PFSK-1 (cell line): Measurements from ENCODE around the gene SERINC2.

Experiments used
- FOXP2 ChIP-seq: optimal IDR thresholded peaks from 2 replicates; pipeline ENCODE3; 2011; ENCODE audit warnings: borderline replicate concordance, control low read depth, inconsistent platforms; ENCODE audit not compliant: insufficient read depth; ENCODE audit errors: extremely low read length, extremely low read depth
- POLR2AphosphoS5 ChIP-seq: IDR thresholded peaks from 2 replicates; pipeline ENCODE4 v1.6.1; 2012; ENCODE audit warnings: low read depth, mild to moderate bottlenecking, control low read depth, low read length, moderate library complexity
- SIN3A ChIP-seq: IDR thresholded peaks from 2 replicates; pipeline ENCODE4 v1.6.1; 2012; ENCODE audit warnings: mild to moderate bottlenecking, low read length, moderate library complexity, borderline replicate concordance; ENCODE audit not compliant: insufficient read depth
- TAF1 ChIP-seq: IDR thresholded peaks from 2 replicates; pipeline ENCODE4 v1.6.1; 2012; ENCODE audit warnings: low read length, control low read depth, borderline replicate concordance; ENCODE audit not compliant: insufficient read depth
- TF ChIP-seq, protein P1 (sequence below), 2 experiments: IDR thresholded peaks; 2 replicates each; pipeline versions ENCODE4 v1.6.1 to v1.8.0; 2011 to 2012; ENCODE audit warnings: low read depth in 2 of 2, low read length in 2 of 2, control low read depth in 1 of 2, inconsistent platforms in 1 of 2, mild to moderate bottlenecking in 1 of 2, moderate library complexity in 1 of 2; ENCODE audit not compliant: insufficient read depth in 1 of 2

The SERINC2 gene

DNA sequence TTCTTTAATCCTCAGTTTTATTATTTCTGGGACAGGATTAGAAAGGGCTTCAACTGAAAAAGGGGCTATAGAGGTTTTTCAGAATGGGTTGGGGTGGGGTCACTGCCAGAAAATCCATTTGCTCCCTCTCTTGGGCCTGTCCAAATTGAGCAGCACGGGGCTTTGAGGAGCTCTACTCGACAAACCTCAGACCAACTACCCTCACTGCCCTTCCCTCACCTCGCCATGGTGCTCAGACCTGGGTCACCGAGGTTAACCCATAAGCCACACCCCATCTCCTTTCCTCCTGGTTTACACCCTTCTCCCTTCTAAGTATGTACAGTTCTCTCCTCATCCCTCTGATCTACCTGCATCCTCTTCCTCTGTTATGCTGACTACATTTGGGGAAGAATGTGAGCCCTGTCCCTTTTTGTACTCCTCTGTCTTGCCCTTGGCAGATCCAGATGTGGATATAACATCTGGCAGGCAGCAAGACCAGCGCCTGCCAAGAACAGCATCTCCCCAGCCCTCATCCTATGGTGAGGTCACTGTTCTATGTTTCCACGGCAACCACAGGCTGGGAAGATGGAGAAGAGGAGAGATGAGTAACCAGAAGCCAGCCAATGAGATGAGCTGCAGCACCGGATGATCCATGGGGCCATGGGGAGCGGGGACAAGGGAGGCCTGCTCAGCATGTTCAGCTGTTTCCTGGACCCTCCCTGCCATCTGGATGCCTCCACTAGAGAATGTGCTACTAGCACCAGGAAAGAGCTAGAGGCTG lies 36.5 kb upstream of the SERINC2 start:
- TF ChIP-seq TAF1 (0 out of 2 replicates have a peak, but pooled peaks have one; percentile 23), FOXP2 (peak; percentile 33), POLR2AphosphoS5 (no peak)

DNA sequence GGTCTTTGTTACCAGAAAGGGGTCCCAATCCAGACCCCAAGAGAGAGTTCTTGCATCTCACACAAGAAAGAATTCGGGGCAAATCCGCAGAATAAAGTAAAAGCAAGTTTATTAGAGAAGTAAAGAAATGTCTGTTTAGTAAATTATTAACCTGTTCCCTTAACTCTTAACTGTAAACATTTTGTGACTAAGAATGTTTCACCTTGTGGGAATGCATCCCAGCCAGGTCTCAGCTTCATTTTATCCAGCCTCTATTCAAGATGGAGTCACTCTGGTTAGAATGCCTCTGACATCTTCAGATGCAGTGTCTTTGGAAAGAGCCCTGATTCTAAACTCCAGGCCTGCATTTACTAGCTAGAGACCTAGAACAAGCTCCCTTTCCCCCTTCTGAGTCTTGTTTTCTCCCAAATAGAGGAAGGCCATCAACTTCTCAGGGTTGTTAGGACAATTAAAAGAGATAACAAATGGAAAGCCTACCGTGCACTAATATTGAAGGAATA lies 35.6 kb upstream of the SERINC2 start:
- no peak for TF ChIP-seq SIN3A
- TF ChIP-seq, protein P1, sequence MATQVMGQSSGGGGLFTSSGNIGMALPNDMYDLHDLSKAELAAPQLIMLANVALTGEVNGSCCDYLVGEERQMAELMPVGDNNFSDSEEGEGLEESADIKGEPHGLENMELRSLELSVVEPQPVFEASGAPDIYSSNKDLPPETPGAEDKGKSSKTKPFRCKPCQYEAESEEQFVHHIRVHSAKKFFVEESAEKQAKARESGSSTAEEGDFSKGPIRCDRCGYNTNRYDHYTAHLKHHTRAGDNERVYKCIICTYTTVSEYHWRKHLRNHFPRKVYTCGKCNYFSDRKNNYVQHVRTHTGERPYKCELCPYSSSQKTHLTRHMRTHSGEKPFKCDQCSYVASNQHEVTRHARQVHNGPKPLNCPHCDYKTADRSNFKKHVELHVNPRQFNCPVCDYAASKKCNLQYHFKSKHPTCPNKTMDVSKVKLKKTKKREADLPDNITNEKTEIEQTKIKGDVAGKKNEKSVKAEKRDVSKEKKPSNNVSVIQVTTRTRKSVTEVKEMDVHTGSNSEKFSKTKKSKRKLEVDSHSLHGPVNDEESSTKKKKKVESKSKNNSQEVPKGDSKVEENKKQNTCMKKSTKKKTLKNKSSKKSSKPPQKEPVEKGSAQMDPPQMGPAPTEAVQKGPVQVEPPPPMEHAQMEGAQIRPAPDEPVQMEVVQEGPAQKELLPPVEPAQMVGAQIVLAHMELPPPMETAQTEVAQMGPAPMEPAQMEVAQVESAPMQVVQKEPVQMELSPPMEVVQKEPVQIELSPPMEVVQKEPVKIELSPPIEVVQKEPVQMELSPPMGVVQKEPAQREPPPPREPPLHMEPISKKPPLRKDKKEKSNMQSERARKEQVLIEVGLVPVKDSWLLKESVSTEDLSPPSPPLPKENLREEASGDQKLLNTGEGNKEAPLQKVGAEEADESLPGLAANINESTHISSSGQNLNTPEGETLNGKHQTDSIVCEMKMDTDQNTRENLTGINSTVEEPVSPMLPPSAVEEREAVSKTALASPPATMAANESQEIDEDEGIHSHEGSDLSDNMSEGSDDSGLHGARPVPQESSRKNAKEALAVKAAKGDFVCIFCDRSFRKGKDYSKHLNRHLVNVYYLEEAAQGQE (IDR thresholded peaks at IDR 0.05; ENCODE audit: insufficient read depth in 1 of 2, low read depth in 2 of 2, low read length in 2 of 2), result no peak
- no peak for TF ChIP-seq FOXP2
- no peak for TF ChIP-seq POLR2AphosphoS5
- TF ChIP-seq TAF1, result no peak

DNA sequence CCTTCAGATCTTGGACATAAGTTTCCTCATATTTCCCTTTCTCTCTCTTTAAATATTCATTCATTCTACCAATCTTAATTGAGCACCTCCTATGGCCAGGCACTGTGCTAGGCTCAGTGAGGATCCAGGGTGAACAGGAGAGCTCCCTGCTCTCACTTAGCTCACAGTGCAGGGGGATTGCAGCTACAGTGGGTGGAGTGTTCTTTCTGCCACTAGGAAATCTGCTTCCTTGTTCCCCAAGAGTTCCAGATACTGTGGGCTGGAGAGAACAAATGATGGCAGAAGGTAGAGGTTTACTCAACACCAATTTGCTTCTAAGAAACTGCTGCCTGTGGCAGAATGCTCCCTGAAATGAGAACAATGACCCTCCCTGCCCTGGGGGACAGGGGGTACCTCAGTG lies 35.0 kb upstream of the SERINC2 start:
- TF ChIP-seq, protein P1 (IDR thresholded peaks at IDR 0.05; ENCODE audit: insufficient read depth in 1 of 2, low read depth in 2 of 2, low read length in 2 of 2), result no peak
- TF ChIP-seq FOXP2 (no peak), POLR2AphosphoS5 (no peak), SIN3A (no peak), TAF1 (no peak)

DNA sequence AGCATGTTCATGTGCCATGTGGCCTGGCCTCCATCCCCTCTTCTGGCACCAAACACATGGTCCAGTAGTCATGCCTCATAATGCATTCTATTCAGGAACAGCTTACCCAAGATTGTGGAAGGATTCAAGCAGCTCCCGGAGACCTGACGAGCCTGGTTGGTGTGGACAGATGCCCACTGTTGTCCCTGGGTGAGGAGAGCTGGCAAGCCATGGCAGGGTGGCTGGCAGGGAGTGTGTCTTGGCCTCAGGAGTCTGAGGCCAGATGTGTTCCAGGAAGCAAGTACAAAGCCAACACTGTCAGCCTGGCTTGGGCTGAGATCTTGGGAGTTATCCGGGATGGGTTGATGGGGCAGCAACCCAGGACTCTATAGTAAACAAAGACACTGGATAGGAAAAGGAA lies 32.8 kb upstream of the SERINC2 start:
- TF ChIP-seq SIN3A (no peak), POLR2AphosphoS5 (no peak), FOXP2 (no peak), TAF1 (no peak)
- TF ChIP-seq, protein P1 (IDR thresholded peaks at IDR 0.05; ENCODE audit: insufficient read depth in 1 of 2, low read depth in 2 of 2, low read length in 2 of 2), result no peak

DNA sequence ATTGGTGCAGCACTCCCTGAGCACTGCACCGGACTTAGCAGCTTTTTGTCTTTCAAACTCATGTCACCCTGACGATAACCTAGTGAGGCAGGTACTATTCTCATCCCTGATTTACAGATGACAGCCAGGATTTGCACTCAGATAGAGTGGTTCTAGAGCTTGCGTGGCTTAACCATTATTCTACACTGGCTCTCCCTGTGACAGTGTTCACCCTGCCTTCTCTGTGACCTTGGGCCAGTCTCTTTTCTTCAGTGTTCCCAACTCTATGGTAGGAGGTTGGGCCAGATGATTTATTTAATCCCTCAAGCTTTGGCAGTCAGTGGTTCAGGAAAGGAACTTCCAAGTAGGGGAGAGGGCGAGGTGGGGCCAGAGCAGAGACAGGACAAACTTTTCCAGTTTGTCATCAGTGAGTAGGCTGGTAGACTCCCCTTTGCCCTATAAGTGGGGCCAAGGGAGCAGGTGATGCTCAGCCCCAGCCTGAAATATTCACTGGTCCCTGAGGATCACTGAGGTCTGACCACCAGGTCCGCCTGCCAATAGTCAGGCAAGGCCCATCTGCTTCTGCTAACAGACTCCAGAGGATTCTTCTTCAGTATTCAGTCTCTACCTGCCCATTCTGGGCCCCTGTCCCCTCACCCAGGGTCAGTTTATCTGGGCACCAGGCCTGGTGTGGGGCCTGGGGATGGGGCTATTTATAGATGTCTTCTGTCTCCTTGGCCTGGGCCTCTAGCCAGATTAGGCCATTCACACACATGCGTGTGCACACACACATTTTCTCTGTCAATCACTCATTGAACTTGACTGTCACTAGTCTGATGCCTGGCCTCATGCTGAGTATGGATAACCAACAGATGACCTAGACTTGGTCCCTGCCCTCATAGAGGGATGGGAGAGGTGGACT lies 31.4 kb upstream of the SERINC2 start:
- TF ChIP-seq, protein P1 (IDR thresholded peaks at IDR 0.05; ENCODE audit: insufficient read depth in 1 of 2, low read depth in 2 of 2, low read length in 2 of 2), result no peak
- TF ChIP-seq POLR2AphosphoS5 (no peak), TAF1 (no peak), FOXP2 (no peak), SIN3A (no peak)
